Esophagus (tissue), 2 donors: ENCODE data around the gene S100P. TPM values are rescaled to one million over a fixed set of nuclear protein-coding genes. Genes with fewer than 3 reads are reported as not detected.

ENCODE experiments used
- H3K27ac ChIP-seq, 2 donors: one replicate each; pipeline ENCODE4 v1.5.1; 2013; ENCODE audit warnings: low read depth in 2 of 2, mild to moderate bottlenecking in 2 of 2, inconsistent platforms in 1 of 2, low read length in 1 of 2, moderate library complexity in 1 of 2
- H3K27me3 ChIP-seq, 2 donors: one replicate each; pipeline ENCODE4 v1.6.1; 2013; ENCODE audit warnings: low read length in 2 of 2, control low read depth in 1 of 2, mild to moderate bottlenecking in 1 of 2; ENCODE audit not compliant: insufficient read depth in 2 of 2, control insufficient read depth in 1 of 2
- H3K36me3 ChIP-seq, 2 donors: one replicate each; pipeline ENCODE4 v1.6.1; 2013; ENCODE audit warnings: low read length in 1 of 2; ENCODE audit not compliant: control insufficient read depth in 2 of 2, insufficient read depth in 2 of 2
- H3K4me1 ChIP-seq, 2 donors: one replicate each; pipeline ENCODE4 v1.6.1; 2013; ENCODE audit warnings: low read length in 1 of 2; ENCODE audit not compliant: control insufficient read depth in 2 of 2, insufficient read depth in 2 of 2
- H3K4me3 ChIP-seq, 2 donors: one replicate each; pipeline ENCODE4 v1.5.1; 2013; ENCODE audit warnings: low read length in 2 of 2, mild to moderate bottlenecking in 2 of 2, low read depth in 1 of 2, moderate library complexity in 1 of 2
- H3K9me3 ChIP-seq, 2 donors: one replicate each; pipeline ENCODE4 v1.6.1; 2013; ENCODE audit warnings: mild to moderate bottlenecking in 2 of 2, low read depth in 1 of 2, low read length in 1 of 2, moderate library complexity in 1 of 2; ENCODE audit not compliant: control insufficient read depth in 2 of 2, insufficient read depth in 1 of 2
- WGBS, 2 donors: extraction: QIAGEN DNeasy Blood & Tissue Kit; methylation state at CpG; one replicate each; pipeline ENCODE4 v1.1.7; 2013; 5-methylcytosine and 5-hydroxymethylcytosine counted together
- polyA plus RNA-seq, 2 donors: library from polyadenylated mRNA; stranded (reverse); fragments of 200-250 nt; gene quantifications; one replicate each; pipeline ENCODE4 v1.2.3, GENCODE V29; 2013
- donor health status: healthy with polysubstance abuse.
- donor health status: Bipolar disorder and iron deficiency.

Gene S100P
- polyA plus RNA-seq, 2 donors: 60.0 to 290 TPM

- no peaks in the 10 kb centered on the region for H3K27me3 ChIP-seq
- no peak overlapping the region for H3K27ac ChIP-seq
- no peaks in the 10 kb centered on the region for H3K9me3 ChIP-seq
- WGBS, 2 donors: 92 to 96% methylated on average over 2 of the region's 2 CpGs
- H3K36me3 ChIP-seq: peaks cover 0 to 11% of the 10 kb centered on the region in 2 donors
- peaks cover 0 to 12% of the 10 kb centered on the region in 2 donors for H3K4me1 ChIP-seq
- no peak overlapping the region for H3K4me3 ChIP-seq
These were observed 12.0 kb downstream of the S100P start for GRCh38 chr4:6705646-6706045.

- Histone ChIP-seq H3K4me1 (peaks cover 0 to 12% of the 10 kb centered on the region in 2 donors), H3K27ac (no peak overlapping the region), H3K27me3 (no peaks in the 10 kb centered on the region), H3K36me3 (peaks cover 0 to 10% of the 10 kb centered on the region in 2 donors), H3K9me3 (no peaks in the 10 kb centered on the region), H3K4me3 (no peak overlapping the region)
- WGBS, 2 donors: 91 to 93% methylated on average over 5 of the region's 5 CpGs
These were observed 12.5 kb downstream of the S100P start for GRCh38 chr4:6706173-6706572.

- H3K27me3 ChIP-seq: no peaks in the 10 kb centered on the region
- WGBS, 2 donors: 0 to 1% methylated on average over 72 of the region's 72 CpGs
These were observed 15.8 kb downstream of the S100P start, which contains the start of gene MRFAP1L1 for GRCh38 chr4:6709230-6710114. TSS of gene MRFAP1L1 (minus strand) at chr4:6709865. CDS start at chr4:6709629, 236 bp downstream.

GRCh38 chr4:6710282-6710681 is 16.6 kb downstream of the S100P start:
- no peaks in the 10 kb centered on the region for H3K9me3 ChIP-seq
- H3K27me3 ChIP-seq: no peaks in the 10 kb centered on the region
- H3K36me3 ChIP-seq: peaks cover 0 to 4% of the 10 kb centered on the region in 2 donors
- H3K27ac ChIP-seq: peak overlapping the region; percentile 58 to 87
- WGBS, 2 donors: 9 to 15% methylated on average over 6 of the region's 6 CpGs
- peak overlapping the region; percentile 78 to 98 for H3K4me3 ChIP-seq
- H3K4me1 ChIP-seq: peaks cover 0 to 9% of the 10 kb centered on the region in 2 donors

More at GRCh38 chr4:6709230-6710114, 15.8 kb downstream of the S100P start, which contains the start of gene MRFAP1L1:
- H3K4me3 ChIP-seq: peak within 1 kb of the TSS; percentile 78 to 98
- peak within 1 kb of the TSS; percentile 87 to 92 for H3K27ac ChIP-seq
- H3K9me3 ChIP-seq: no peaks in the 10 kb centered on the region
- peaks cover 0 to 4% of the 10 kb centered on the region in 2 donors for H3K36me3 ChIP-seq
- H3K4me1 ChIP-seq: peaks cover 0 to 9% of the 10 kb centered on the region in 2 donors

- WGBS, 2 donors: 74% methylated on average over 2 of the region's 2 CpGs
- Histone ChIP-seq H3K36me3 (peaks cover 0 to 4% of the 10 kb centered on the region in 2 donors), H3K4me1 (peaks cover 0 to 9% of the 10 kb centered on the region in 2 donors), H3K4me3 (no peak overlapping the region), H3K27me3 (no peaks in the 10 kb centered on the region), H3K9me3 (no peaks in the 10 kb centered on the region), H3K27ac (no peak overlapping the region)
These were observed 17.3 kb downstream of the S100P start for GRCh38 chr4:6710996-6711395.

- no peak overlapping the region for H3K27ac ChIP-seq
- 76 to 88% methylated on average over 1 of the region's 1 CpG for WGBS, 2 donors
- H3K4me3 ChIP-seq: no peak overlapping the region
- H3K36me3 ChIP-seq: no peaks in the 10 kb centered on the region
- no peaks in the 10 kb centered on the region for H3K27me3 ChIP-seq
- peaks cover 0 to 4% of the 10 kb centered on the region in 2 donors for H3K4me1 ChIP-seq
- no peaks in the 10 kb centered on the region for H3K9me3 ChIP-seq
These were observed 21.3 kb downstream of the S100P start for GRCh38 chr4:6714954-6715353.

GRCh38 chr4:6715704-6716017 is 22.0 kb downstream of the S100P start:
- Histone ChIP-seq H3K4me1 (no peaks in the 10 kb centered on the region), H3K27ac (peak overlapping the region in 1 of 2 donors; percentile 5), H3K36me3 (no peaks in the 10 kb centered on the region), H3K4me3 (peak overlapping the region; percentile 63 to 83), H3K9me3 (no peaks in the 10 kb centered on the region), H3K27me3 (no peaks in the 10 kb centered on the region)
- WGBS, 2 donors: 7 to 9% methylated on average over 9 of the region's 9 CpGs

- Histone ChIP-seq H3K4me1 (no peaks in the 10 kb centered on the region), H3K27me3 (no peaks in the 10 kb centered on the region), H3K36me3 (no peaks in the 10 kb centered on the region), H3K27ac (peak within 1 kb of the TSS; percentile 94 to 97), H3K4me3 (peak within 1 kb of the TSS; percentile 63 to 83), H3K9me3 (no peaks in the 10 kb centered on the region)
- 0 to 1% methylated on average over 85 to 109 of the region's 109 CpGs for WGBS, 2 donors
These were observed 22.6 kb downstream of the S100P start, which contains the start of gene BLOC1S4 for GRCh38 chr4:6716018-6716911. TSS of gene BLOC1S4 (plus strand) at chr4:6716174. CDS start at chr4:6716210, 36 bp downstream.

GRCh38 chr4:6716958-6717655 is 23.4 kb downstream of the S100P start:
- Histone ChIP-seq H3K4me3 (peak overlapping the region; percentile 63 to 83), H3K27ac (peak overlapping the region in 1 of 2 donors; percentile 94), H3K9me3 (no peaks in the 10 kb centered on the region), H3K4me1 (no peaks in the 10 kb centered on the region), H3K36me3 (no peaks in the 10 kb centered on the region), H3K27me3 (no peaks in the 10 kb centered on the region)
- WGBS, 2 donors: 16 to 17% methylated on average over 7 of the region's 7 CpGs
